SIG-M5 treated with dmso at 0.1 percent for 504 hours (cell line): ENCODE data around the gene ATCAY.

Experiments used
- DNase-seq: peaks from one replicate; lab custom pipeline; 2025; ENCODE audit not compliant: unreplicated experiment; lab: John Stamatoyannopoulos, UW

The ATCAY gene, protein sequence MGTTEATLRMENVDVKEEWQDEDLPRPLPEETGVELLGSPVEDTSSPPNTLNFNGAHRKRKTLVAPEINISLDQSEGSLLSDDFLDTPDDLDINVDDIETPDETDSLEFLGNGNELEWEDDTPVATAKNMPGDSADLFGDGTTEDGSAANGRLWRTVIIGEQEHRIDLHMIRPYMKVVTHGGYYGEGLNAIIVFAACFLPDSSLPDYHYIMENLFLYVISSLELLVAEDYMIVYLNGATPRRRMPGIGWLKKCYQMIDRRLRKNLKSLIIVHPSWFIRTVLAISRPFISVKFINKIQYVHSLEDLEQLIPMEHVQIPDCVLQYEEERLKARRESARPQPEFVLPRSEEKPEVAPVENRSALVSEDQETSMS

DNA sequence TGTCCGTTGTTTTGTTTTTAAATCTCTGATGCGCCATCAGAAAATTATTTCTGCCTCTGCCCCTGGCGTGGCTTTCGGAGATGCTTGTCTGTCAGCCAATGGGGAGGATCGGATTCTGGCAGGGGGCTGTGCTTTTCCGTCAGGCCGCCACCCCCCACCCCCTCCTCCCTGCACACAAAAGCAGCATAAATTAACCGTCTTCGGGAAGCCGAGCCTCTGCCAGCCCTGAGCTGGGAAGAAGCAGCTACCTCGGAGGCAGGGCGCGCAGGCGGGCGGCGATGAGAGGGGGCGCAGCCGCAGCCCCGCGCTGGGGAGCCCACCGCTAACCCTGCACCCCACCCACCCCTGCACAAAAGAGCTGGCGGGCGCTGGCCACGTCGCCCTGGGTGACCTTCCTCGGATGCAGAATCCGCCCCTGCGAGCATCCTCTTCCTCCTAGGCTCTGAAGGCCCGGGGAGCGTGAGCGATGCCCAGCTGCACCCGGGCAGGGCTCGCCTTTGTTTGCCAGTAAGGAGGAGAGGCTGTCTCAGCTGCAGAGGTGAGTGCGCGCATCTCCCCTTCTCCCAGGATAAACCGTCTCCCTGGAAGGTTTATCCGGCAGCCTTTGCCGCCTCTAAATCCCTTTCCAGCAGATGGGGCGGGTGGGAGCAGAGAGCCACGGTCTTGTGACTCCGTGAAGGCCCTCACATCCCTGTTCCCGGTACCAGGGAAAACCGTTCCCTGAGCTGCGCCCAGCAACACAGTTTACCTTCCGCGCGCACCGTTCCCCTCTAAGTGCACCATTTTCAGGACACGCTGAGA lies at the start of gene ATCAY:
TSS of gene ATCAY (plus strand) at position 215 of the 801 bp plus-strand sequence. CDS start 5,083 bp downstream, outside the sequence.
- no peak for DNase-seq

DNA sequence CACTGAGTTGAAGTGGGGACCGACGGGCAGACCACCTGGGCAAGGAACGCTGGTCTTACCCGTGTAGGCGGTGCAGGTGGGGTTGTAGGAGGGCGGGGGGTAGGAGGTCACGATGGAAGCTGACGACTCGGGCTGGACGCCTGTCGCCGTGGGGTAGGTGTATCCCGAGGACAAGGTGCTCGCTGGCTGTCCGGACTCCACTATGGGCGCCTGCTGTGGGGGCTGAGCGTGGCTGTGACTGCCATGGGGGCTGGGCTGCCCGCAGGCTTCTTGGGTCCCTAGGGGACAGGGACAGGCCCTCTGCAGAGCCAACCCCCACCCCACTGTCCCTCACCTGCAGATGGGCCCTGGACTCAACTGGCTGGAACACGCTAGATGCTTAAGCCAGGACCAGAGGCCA lies 48.9 kb upstream of the ATCAY start:
- no peak for DNase-seq

DNA sequence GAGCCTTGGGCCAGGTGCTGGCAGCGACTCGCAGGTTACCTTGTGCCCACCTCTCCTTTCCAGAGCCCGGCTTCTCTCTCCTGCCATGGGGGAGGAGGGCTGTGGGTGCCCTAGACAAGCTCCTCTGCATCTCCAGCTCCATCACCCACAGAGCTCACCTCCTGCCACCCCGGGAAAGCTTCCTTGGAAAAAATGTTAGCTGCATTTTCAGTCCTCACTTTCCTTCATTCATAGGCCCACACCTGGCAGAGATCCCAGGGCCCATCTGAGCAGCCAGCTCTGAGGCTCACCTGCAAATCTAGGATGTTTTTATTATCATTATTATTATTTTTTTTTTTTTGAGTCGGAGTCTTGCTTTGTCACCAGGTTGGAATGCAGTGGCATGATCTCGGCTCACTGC lies 48.5 kb upstream of the ATCAY start:
- DNase-seq = no peak

DNA sequence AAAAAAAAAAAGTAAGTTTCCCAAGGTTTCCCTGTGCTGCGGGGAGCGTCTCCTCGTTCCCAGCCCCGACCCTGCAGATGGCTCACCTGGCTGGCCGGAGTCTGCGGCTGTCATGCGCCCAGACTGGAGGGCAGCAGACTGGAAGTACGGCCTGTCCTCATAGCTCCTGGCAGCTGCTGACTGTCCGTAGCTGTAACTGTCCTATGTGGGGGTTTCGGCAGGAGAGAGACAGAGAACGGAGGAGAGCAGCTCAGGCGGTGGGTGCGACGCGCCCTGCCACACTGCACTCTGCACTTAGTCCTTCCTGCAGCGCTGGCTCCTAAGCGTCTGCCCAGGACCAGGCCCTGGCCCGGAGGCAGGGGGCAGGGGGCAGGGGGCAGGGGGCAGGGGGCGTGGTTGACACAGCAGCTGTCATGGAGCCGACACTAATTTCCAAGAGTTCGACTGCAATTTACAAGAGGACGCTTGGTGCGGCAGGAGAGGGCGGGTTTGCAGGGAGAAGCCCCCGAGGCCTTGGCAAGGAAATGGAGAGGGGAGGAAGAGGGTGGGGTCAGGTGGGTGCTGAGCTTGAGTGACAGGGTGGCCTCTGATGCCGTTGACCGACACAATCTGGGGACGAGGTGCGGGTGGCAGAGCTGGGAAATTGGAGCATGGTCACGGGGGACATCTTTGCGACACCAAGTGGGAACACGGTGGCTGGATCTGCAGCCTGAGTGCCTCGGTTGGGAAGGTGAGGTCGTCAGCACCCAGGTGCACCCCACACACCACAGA lies 46.7 kb upstream of the ATCAY start:
- DNase-seq = no peak

DNA sequence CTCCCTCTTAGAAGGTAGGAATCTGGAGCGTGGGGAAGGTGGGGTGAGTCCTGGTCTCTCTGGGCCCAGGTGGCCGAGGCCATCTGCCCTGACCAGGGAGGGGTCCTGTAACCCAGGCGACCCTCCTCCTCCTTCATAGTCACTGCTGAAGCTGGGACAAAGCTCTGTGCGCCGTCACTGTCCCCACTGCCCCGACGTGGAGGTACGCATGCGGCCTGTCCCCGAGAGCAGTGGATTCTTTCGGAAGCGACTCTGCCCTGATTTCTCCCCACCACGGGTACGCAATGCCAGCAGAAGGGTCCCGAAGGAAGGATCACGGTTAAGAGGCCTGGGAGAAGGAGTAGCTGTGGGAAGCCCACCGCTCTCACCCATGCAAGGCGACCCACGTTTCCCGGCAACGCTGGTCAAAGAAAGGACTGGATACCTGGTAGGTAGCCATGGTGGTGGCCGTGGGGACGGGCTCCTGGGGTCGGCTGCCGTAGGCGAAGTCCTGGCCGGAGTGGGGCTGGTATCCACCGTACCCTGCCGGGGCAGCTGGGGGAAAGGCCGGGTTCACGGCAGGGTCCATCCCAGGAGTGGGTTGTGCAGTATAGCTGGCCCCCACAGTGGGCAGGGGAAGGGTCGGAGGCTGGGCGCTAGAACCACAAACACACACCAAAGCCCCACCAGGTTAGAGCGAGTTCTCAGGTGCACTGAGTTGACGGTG lies 46.0 kb upstream of the ATCAY start:
- DNase-seq = no peak

DNA sequence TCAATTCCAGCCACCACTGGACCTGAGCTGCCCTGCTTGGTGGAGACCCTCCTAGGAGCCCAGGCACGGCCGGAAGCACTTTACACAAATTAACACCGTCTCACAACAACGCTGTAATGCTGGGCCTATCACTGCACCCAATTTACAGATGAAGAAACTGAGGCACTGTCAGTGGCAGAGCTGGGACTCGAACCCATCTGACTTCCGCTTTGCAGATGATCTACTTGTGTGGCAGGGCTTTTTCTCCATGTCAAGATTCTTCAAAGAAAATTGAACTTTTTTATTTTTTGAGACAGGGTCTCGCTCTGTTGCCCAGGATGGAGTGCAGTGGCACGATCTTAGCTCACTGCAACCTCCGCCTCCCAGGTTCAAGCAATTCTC lies 45.4 kb upstream of the ATCAY start:
- DNase-seq = no peak

DNA sequence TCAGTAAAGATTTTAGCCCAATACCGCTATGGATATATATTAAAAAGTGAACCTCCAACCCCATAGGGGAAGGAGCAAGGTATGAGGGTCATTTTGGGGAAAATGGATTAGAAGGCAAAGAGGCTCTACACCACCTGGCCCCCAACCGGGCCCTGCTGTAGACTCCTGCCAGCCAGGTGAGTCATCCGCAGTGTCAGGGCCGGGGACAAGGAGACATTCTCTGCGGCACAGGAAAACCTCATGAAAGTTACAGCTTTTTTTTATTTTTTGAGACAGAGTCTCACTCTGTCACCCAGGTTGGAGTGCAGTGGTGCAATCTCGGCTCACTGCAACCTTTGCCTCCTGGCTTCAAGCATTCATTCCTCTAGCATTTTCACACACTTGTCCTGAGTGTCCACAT lies 43.6 kb upstream of the ATCAY start:
- DNase-seq = no peak

DNA sequence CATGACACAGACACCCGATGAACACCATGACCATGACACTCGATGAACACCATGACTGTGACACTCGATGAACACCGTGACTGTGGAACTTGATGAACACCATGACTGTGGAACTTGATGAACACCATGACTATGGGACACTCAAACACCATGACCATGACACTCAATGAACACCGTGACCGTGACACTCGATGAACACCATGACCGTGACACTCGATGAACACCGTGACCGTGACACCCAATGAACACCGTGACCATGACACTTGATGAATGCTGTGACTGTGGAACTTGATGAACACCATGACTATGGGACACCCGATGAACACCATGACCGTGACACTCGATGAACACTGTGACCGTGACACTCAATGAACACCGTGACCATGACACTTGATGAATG lies 43.2 kb upstream of the ATCAY start:
- no peak for DNase-seq

DNA sequence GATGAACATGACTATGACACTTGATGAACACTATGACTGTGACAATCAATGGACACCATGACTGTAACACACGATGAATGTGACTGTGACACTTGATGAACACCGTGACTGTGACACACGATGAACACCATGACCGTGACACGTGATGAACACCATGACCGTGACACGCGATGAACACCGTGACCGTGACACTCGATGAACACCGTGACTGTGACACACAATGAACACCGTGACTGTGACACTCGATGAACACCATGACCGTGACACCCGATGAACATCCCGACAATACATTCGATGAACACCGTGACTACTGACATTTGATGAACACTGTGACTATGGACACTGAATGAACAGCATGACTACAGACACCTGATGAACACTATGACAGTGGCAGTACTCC lies 42.6 kb upstream of the ATCAY start:
- DNase-seq = no peak

DNA sequence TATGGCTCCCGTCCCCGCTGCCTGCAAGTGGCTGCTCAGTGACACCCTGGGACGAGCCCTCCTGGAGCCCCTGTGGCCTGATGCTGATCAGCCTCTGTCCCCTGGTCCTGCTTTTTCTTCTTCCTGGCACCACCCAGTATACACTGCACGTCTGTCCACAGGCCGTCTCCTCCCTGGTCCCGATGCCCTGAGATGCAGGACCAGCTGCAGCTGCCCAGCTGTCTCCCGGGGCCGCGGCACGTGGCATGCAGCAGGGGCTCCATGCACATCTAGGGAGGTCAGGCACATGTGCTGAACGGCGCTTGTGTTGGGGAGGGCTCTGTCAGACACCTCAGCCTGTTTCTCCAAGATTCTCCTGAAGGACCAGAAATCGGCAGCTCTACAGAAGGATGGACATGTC lies 41.8 kb upstream of the ATCAY start:
- no peak for DNase-seq

DNA sequence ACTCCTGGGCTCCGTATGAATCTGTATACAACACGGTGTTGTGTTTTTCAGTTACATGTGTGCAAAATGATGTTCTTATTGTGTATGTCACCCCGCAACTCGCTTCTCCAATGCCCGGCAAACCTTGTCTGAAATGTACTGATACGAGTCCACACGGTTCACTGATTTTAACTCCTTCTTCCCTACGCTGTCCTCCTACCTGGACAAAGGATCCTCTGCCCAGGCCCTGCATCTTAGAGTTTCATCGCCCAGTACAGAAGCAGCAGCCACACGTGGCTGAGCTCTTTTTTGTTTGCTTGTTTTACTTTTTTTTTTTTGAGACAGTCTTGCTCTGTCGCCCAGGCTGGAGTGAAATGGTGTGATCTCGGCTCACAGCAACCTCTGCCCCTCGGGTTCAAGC lies 40.5 kb upstream of the ATCAY start:
- DNase-seq = no peak

DNA sequence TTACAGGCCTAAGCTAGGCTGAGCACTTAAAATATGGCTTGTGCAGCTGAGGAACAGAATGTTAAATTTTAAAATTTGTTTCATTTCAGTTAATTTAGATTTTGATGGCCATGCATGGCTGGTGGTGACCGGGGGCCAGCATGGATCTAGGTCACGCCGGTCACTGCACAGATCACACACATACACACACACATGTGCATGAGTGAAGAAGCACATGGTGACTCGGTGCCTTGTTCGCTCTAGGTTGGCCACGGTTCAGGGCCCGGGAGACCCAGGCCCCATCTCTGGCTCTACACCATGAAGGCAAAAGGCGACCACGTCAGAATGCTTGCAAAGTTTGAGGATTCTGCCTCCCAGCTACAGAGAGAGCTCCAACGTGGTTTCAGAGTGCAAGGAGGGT lies 39.7 kb upstream of the ATCAY start:
- no peak for DNase-seq

DNA sequence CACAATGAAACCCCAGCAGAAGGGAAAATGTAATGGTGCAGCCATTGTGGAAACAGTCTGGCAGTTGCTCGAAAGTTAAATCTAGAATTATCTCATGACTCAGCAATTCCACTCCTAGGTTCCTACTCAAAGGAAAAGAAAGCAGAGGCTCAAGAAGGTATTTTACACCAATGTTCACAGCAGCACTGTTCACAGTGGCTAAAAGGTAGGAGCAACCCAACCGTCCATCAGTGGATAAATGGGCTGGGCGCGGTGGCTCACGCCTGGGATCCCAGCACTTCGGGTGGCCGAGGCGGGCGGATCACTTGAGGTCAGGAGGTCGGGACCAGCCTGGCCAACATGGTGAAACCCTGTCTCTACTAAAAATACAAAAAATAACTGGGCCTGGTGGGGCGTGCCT lies 37.5 kb upstream of the ATCAY start:
- no peak for DNase-seq

DNA sequence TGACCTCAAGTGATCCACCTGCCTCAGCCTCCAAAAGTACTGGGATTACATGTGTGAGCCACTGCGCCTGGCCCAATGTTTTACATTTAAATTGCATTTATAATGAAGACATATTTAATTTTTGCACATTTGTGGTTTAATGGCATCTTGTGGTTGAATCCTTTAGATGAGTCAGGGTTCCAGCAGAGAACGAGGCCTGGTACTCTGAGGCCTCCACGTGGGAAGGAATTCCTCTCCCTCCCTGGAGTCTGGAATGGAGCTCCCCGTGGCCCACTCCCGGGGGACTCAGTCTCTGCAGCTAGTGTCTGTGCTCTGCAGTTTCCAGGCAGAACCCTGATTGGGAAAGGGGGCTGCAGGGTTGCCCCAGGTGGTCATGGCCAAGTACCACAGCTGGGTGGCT lies 35.9 kb upstream of the ATCAY start:
- no peak for DNase-seq

DNA sequence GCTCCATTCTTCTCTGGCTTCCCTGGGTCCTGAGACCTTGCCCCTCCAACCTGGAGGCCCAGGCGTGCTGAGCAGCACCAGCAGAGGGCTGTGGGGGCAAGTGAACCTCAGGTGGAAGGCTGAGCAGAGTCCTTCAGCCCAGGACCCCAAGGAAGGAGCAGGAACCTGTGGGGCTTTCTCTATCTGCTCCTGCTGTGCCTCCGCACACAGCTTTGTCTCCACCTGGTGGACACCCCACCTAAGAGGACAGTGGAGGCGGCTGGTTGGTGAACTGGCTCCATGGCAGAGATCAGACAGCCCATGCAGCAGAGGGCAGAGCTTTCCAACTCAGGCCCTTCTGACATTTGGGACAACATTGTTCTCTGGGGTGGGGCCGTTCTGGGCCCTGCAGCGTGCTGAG lies 31.4 kb upstream of the ATCAY start:
- DNase-seq = peak; percentile 51

DNA sequence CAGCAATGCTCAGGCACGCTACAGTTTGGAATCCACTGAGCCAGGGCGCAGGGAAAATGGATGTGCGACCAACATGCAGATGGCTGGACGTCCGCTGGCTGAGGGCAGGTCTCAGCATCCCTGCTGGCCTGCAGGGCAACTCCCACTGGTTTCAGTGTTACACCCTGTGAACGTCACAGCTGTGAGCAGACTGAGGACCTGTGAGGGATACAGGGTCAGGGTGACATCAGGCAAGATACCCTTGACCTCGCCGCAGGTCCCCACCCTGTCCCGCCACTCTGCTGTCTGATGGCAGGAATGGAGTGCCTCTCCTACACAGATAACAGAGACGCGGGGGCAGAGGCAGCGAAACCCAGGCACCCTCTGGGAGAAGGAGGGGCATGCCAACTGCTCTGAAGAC lies 30.7 kb upstream of the ATCAY start:
- DNase-seq = no peak

DNA sequence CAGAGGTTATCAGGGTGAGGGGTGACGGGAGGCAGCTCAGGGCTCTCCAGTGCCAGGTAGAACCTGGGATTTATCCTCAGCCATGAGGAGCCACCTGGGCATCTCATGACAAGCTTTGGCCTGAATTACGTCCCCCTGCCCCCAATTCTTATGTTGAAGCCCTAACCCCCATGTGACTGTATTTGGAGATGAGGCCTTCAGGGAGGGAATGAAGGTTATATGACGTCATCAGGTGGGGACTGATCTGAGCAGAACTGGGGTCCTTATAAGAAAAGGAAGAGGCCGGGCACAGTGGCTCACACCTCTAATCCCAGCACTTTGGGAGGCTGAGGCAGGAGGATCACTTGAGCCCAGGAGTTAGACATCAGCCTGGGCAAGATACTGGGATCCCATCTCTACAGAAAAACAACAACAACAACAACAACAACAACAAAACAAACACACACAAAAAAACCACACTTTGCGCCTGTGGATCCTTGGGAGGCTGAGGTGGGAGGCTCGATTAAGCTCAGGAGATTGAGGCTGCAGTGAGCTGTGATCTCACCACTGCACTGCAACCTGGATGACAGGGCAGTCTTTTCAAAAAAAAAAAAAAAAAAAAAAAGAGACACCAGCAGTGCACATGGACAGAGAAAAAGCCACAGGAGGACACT lies 30.0 kb upstream of the ATCAY start:
- DNase-seq = no peak

DNA sequence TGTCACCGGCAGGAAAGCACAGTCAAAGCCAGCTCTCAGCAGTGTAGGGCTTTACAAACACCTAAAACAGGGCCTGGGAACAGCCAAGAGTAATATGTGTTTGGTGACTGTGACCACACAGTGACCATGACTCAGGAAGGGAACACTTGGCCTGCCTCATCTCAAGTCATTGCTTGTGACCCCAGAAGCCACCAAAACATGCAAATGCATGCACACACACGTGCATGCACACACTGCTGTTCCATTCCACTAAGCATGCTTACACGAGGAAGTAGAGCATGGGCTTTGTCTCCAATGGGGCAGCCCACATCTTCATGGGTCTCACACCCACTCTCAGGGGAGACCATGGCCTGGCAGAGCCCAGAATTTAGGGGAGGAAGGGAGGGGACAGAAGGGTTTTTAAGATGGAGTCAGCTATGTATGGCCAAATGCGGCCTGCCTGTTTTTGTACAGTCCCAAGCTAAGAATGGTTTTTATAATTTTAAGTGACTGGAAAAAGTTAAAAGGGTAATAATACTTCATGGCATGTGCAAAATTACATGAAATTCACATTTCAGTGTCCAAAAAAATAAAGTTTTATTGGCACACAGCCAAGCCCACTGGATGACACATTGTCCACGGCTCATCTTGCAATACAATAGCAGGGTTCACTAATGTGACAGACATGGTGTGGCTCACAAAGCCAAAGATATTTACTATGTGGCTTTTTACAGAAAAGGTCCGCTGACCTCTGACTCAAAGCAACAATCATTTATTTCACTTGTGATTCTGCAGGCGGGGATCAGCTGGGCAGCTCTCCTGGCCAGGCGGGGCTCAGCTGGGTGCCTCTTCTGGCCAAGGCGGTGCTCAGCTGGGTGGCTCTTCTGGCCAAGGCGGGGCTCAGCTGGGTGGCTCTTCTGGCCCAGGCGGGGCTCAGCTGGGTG lies 29.0 kb upstream of the ATCAY start:
- no peak for DNase-seq

DNA sequence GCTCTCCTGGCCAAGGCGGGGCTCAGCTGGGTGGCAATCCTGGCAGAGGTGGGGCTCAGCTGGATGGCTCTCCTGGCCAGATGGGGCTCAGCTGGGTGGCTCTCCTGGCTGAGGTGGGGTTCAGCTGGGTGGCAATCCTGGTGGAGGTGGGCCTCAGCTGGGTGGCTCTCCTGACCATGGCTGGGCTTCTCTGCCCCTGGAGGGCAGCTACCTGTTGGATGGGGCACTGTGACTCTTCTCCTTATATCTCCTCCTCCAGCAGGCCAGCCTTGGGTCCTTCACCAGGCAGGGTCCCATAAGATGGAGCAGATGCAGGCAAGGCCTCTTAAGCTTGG lies 28.3 kb upstream of the ATCAY start:
- DNase-seq = no peak
